Heart left ventricle (tissue), 16 donors: ENCODE data around the gene ZFP28. TPM values are rescaled to one million over a fixed set of nuclear protein-coding genes. Genes with fewer than 3 reads are reported as not detected.

Experiments used
- ATAC-seq, 4 donors: fragments of 200-7000 bp; cut with Tn5 transposase; one replicate each; pipeline ENCODE4 v1.9.1; 2020 to 2022; ENCODE audit warnings: moderate library complexity in 4 of 4, mild to moderate bottlenecking in 3 of 4, moderate number of reproducible peaks in 1 of 4
- DNase-seq, 5 donors: peaks; one replicate each; pipeline ENCODE4 v3.0.0-alpha.2; 2020
- H3K27ac ChIP-seq, 12 donors: fragments of 200-600 bp; sonication (generic) in 4 of 12; one replicate each; pipeline versions ENCODE4 v1.5.0 to v1.8.0; 2016 to 2022; ENCODE audit warnings: mild to moderate bottlenecking in 2 of 12
- H3K27me3 ChIP-seq, 9 donors: fragments of 200-600 bp; sonication (generic) in 2 of 9; one replicate each; pipeline versions ENCODE4 v1.5.1 to v1.8.0; 2016 to 2022; ENCODE audit warnings: mild to moderate bottlenecking in 3 of 9
- H3K36me3 ChIP-seq, 9 donors: fragments of 200-600 bp; sonication (generic) in 2 of 9; one replicate each; pipeline versions ENCODE4 v1.5.0 to v1.8.0; 2018 to 2022; ENCODE audit warnings: mild to moderate bottlenecking in 2 of 9
- H3K4me1 ChIP-seq, 12 donors: fragments of 200-600 bp; sonication (generic) in 4 of 12; one replicate each; pipeline versions ENCODE4 v1.5.0 to v1.8.0; 2016 to 2022; ENCODE audit warnings: mild to moderate bottlenecking in 3 of 12
- H3K4me3 ChIP-seq, 12 donors: fragments of 200-600 bp; sonication (generic) in 4 of 12; one replicate each; pipeline versions ENCODE4 v1.5.0 to v1.8.0; 2017 to 2022; ENCODE audit warnings: mild to moderate bottlenecking in 9 of 12, moderate library complexity in 4 of 12
- H3K9me3 ChIP-seq, 12 donors: fragments of 200-600 bp; sonication (generic) in 4 of 12; one replicate each; pipeline versions ENCODE4 v1.5.0 to v1.8.0; 2016 to 2022; ENCODE audit warnings: mild to moderate bottlenecking in 1 of 12
- CTCF ChIP-seq, 12 donors: fragments of 200-600 bp; sonication (generic) in 4 of 12; IDR thresholded peaks; one replicate each; pipeline versions ENCODE4 v1.5.0 to v1.8.0; 2018 to 2022; ENCODE audit warnings: antibody characterized with exemption in 12 of 12, mild to moderate bottlenecking in 5 of 12
- POLR2A ChIP-seq, 2 donors: fragments of 450-650 bp; IDR thresholded peaks; one replicate each; pipeline ENCODE4 v1.6.1; 2017; ENCODE audit warnings: antibody characterized with exemption in 2 of 2, mild to moderate bottlenecking in 2 of 2, moderate library complexity in 2 of 2
- WGBS, 4 donors: extraction: QIAGEN DNeasy Blood & Tissue Kit in 2 of 4; methylation state at CpG; one replicate each; pipeline versions ENCODE4 v1.1.5 to v1.1.7; 2013 to 2018; 5-methylcytosine and 5-hydroxymethylcytosine counted together
- intact Hi-C, 10 donors: fragments of 100-400 bp; cut with DNase I; formaldehyde crosslinking; loops; one replicate each; pipeline versions ENCODE4 v1.11.1 to v1.14.2; 2022
- polyA plus RNA-seq, 2 donors: library from polyadenylated mRNA; stranded (reverse); fragments of 200-250 nt; gene quantifications; one replicate each; pipeline ENCODE4 v1.2.3, GENCODE V29; 2013
- total RNA-seq, 9 donors: library from RNA; depleted of rRNA in 2 of 9; stranded (reverse); fragments of >200 nt in 2 of 9; fragmentation: NEBNext Ultra II Directional in 3 of 9; extraction: Animal tissue kit (Norgen Biotek cat#: 25700) in 3 of 9; gene quantifications; one replicate each; pipeline versions ENCODE4 v1.1.0 to v1.2.4, GENCODE V29; 2016 to 2023
- donor health status: ischemic (EF 13 %, LVEDD 7.1; RV severe dilation, severe dysfunction).
- donor health status: healthy with polysubstance abuse.
- donor health status: DM: no; HTN: yes; CAD: no.
- donor health status: DM: no; HTN: no; CAD: no.
- donor health status: ischemic (EF 25% LVEDD 6.9; RV normal size, moderate dysfunction).
- donor health status: ischemic (EF 25% LVEDD 5.7; RV mildly dilated, moderate dysfunction).
- donor health status: healthy.
- donor health status: DM: yes; HTN: yes; CAD: no.
- donor health status: ischemic (EF 35%, LVEDD 5.7; RV mildly dilated, moderate dysfunction).
- donor health status: nonischemic (EF 11% LVEDD 7.7; RV severe dilation, severe dysfunction).
- donor health status: DM: yes; HTN: yes; CAD: no.
- donor health status: PGD.
- donor health status: ischemic (EF 29% LVEDD 5.4; RV normal size, mild dysfunction).
- donor health status: nonischemic (EF 23%, LVEDD 6.1; RV moderate dilation, normal function).

The ZFP28 gene
- total and polyA plus RNA-seq, 11 donors = 3.8 to 8.6 (median 5.4) TPM

- Histone ChIP-seq H3K9me3 (peaks cover 0 to 100% (median 91%) of the 10 kb centered on the region in 12 donors), H3K4me1 (no peaks in the 10 kb centered on the region), H3K27ac (no peak overlapping the region), H3K4me3 (no peak overlapping the region), H3K27me3 (no peaks in the 10 kb centered on the region), H3K36me3 (peaks cover 18 to 76% (median 46%) of the 10 kb centered on the region in 9 donors)
- ATAC-seq = no peak
- intact Hi-C loops = no loop called here
- DNase-seq = no peak
- TF ChIP-seq CTCF (IDR thresholded peaks at IDR 0.05) = no peak
- TF ChIP-seq POLR2A (IDR thresholded peaks at IDR 0.05) = no peak
- WGBS, 4 donors = 77 to 99% (median 96%) methylated on average over 6 of the region's 6 CpGs
Measured at GRCh38 chr19:56554272-56554869, 15.6 kb downstream of the ZFP28 start.

- 95 to 98% (median 98%) methylated on average over 2 of the region's 2 CpGs for WGBS, 4 donors
- Histone ChIP-seq H3K9me3 (peaks cover 0 to 90% (median 73%) of the 10 kb centered on the region in 12 donors), H3K4me3 (no peak overlapping the region), H3K27ac (no peak overlapping the region), H3K36me3 (peaks cover 0 to 25% (median 0%) of the 10 kb centered on the region in 9 donors), H3K4me1 (peaks cover 0 to 9% (median under 1%) of the 10 kb centered on the region in 12 donors), H3K27me3 (no peaks in the 10 kb centered on the region)
- DNase-seq = no peak
- intact Hi-C loops = loop anchor here in 1 of 10 donors (10.0 kb wide), 1 partner anchor 158 kb away; the partner anchor contains the start of gene ZNF583
- ATAC-seq = no peak
- no peak for TF ChIP-seq POLR2A (IDR thresholded peaks at IDR 0.05)
- TF ChIP-seq CTCF (IDR thresholded peaks at IDR 0.05) = no peak
Measured at GRCh38 chr19:56562766-56563165, 24.0 kb downstream of the ZFP28 start.

GRCh38 chr19:56566904-56567273 lies 28.1 kb downstream of the ZFP28 start:
- 1% methylated on average over 21 to 23 of the region's 23 CpGs for WGBS, 4 donors
- intact Hi-C loops = loop anchor here in 4 of 10 donors (1.0 to 10.0 kb wide), 5 partner anchors 28 to 163 kb away; partner anchors contain the start of genes ZFP28 (in 2 of the 4), ZNF583 (in 2 of the 4) and ZNF71 (in 1 of the 4)
- H3K4me3 ChIP-seq = peak overlapping the region; percentile 75 to 98 (median 87)
- H3K27ac ChIP-seq = peak overlapping the region; percentile 74 to 97 (median 90)
- no peaks in the 10 kb centered on the region for H3K27me3 ChIP-seq
- TF ChIP-seq CTCF (IDR thresholded peaks at IDR 0.05) (no peak), POLR2A (IDR thresholded peaks at IDR 0.05) (no peak)
- DNase-seq (peak; percentile 50 to 81 (median 64)), ATAC-seq (peak; percentile 65 to 80 (median 76))
- H3K4me1 ChIP-seq = peaks cover 0 to 15% (median 6%) of the 10 kb centered on the region in 12 donors
- H3K9me3 ChIP-seq = peaks cover 0 to 89% (median 62%) of the 10 kb centered on the region in 12 donors
- peaks cover 7 to 56% (median 28%) of the 10 kb centered on the region in 9 donors for H3K36me3 ChIP-seq
